ENCODE results near the gene ATG4B. TPM values are rescaled to one million over a fixed set of nuclear protein-coding genes. Genes with fewer than 3 reads are reported as not detected.

Gene ATG4B
- total RNA-seq, 2 experiments from 2014 or later, result 91.1 to 101 TPM

GRCh38 chr2:241670333-241671110, 33.0 kb downstream of the ATG4B start:
- no peaks in the 10 kb centered on the region for H3K9me3 Mint-ChIP-seq
- H3K27ac Mint-ChIP-seq, result no peak overlapping the region
- peaks cover 6% of the 10 kb centered on the region for H3K4me1 Mint-ChIP-seq
- DNase-seq, result no peak
- H3K27me3 Mint-ChIP-seq, result no peaks in the 10 kb centered on the region
- H3K4me3 Mint-ChIP-seq, result no peak overlapping the region
- peaks cover 2% of the 10 kb centered on the region for H3K36me3 Mint-ChIP-seq
- POLR2A ChIA-PET, result no interaction called here
- no peak for ATAC-seq (ENCODE audit: low read depth)

- ATAC-seq (ENCODE audit: low read depth), result no peak
These were observed 34.2 kb downstream of the ATG4B start for GRCh38 chr2:241671457-241672240.

GRCh38 chr2:241672243-241673188, 35.0 kb downstream of the ATG4B start:
- H3K36me3 Mint-ChIP-seq, result peaks cover 2% of the 10 kb centered on the region
- H3K4me1 Mint-ChIP-seq, result peaks cover 6% of the 10 kb centered on the region
- no peaks in the 10 kb centered on the region for H3K27me3 Mint-ChIP-seq
- POLR2A ChIA-PET, result interaction anchor here (0.7 kb wide), 1 partner anchor 30 kb away, joined by 3 read pairs; the partner anchor contains the start of gene ING5
- DNase-seq (no peak), ATAC-seq (ENCODE audit: low read depth) (no peak)
- H3K27ac Mint-ChIP-seq, result no peak overlapping the region
- no peaks in the 10 kb centered on the region for H3K9me3 Mint-ChIP-seq
- no peak overlapping the region for H3K4me3 Mint-ChIP-seq

More at GRCh38 chr2:241671457-241672240, 34.2 kb downstream of the ATG4B start:
- Mint-ChIP-seq H3K27me3 (no peaks in the 10 kb centered on the region), H3K4me3 (no peak overlapping the region), H3K9me3 (no peaks in the 10 kb centered on the region), H3K27ac (no peak overlapping the region), H3K36me3 (peaks cover 2% of the 10 kb centered on the region), H3K4me1 (peaks cover 6% of the 10 kb centered on the region)
- POLR2A ChIA-PET, result no interaction called here
- DNase-seq, result no peak

- H3K27me3 Mint-ChIP-seq, result no peaks in the 10 kb centered on the region
- H3K9me3 Mint-ChIP-seq, result no peaks in the 10 kb centered on the region
- H3K4me3 Mint-ChIP-seq, result no peak overlapping the region
- ATAC-seq (ENCODE audit: low read depth) (no peak), DNase-seq (no peak)
- H3K36me3 Mint-ChIP-seq, result peaks cover 2% of the 10 kb centered on the region
- POLR2A ChIA-PET, result interaction anchor here (0.7 kb wide), 1 partner anchor 29 kb away, joined by 3 read pairs; the partner anchor contains the start of gene ING5
- H3K4me1 Mint-ChIP-seq, result peaks cover 6% of the 10 kb centered on the region
- H3K27ac Mint-ChIP-seq, result no peak overlapping the region
These were observed 35.7 kb downstream of the ATG4B start for GRCh38 chr2:241673189-241673663.

GRCh38 chr2:241673797-241674725, 36.6 kb downstream of the ATG4B start:
- H3K4me3 Mint-ChIP-seq, result no peak overlapping the region
- H3K36me3 Mint-ChIP-seq, result no peaks in the 10 kb centered on the region
- H3K9me3 Mint-ChIP-seq, result no peaks in the 10 kb centered on the region
- H3K4me1 Mint-ChIP-seq, result peaks cover 6% of the 10 kb centered on the region
- no peaks in the 10 kb centered on the region for H3K27me3 Mint-ChIP-seq
- ATAC-seq (ENCODE audit: low read depth) (peak; percentile 15), DNase-seq (no peak)
- POLR2A ChIA-PET, result no interaction called here
- peak overlapping the region; percentile 66 for H3K27ac Mint-ChIP-seq

- H3K27me3 Mint-ChIP-seq, result no peaks in the 10 kb centered on the region
- DNase-seq (no peak), ATAC-seq (ENCODE audit: low read depth) (no peak)
- no peak overlapping the region for H3K4me3 Mint-ChIP-seq
- no peak overlapping the region for H3K27ac Mint-ChIP-seq
- H3K36me3 Mint-ChIP-seq, result peaks cover 2% of the 10 kb centered on the region
- H3K9me3 Mint-ChIP-seq, result no peaks in the 10 kb centered on the region
- peaks cover 10% of the 10 kb centered on the region for H3K4me1 Mint-ChIP-seq
- POLR2A ChIA-PET, result interaction anchor here (0.9 kb wide), 1 partner anchor 11 kb away, joined by 3 read pairs; the partner anchor contains the start of gene DTYMK
These were observed 38.4 kb downstream of the ATG4B start for GRCh38 chr2:241675885-241676284.

GRCh38 chr2:241676665-241677064, 39.2 kb downstream of the ATG4B start:
- Mint-ChIP-seq H3K27ac (no peak overlapping the region), H3K4me3 (no peak overlapping the region), H3K9me3 (no peaks in the 10 kb centered on the region), H3K4me1 (peaks cover 11% of the 10 kb centered on the region), H3K27me3 (no peaks in the 10 kb centered on the region), H3K36me3 (peaks cover 5% of the 10 kb centered on the region)
- ATAC-seq (ENCODE audit: low read depth) (no peak), DNase-seq (no peak)
- POLR2A ChIA-PET, result no interaction called here

GRCh38 chr2:241677392-241677791, 39.9 kb downstream of the ATG4B start:
- DNase-seq (no peak), ATAC-seq (ENCODE audit: low read depth) (no peak)
- Mint-ChIP-seq H3K4me3 (no peak overlapping the region), H3K36me3 (peaks cover 5% of the 10 kb centered on the region), H3K27ac (no peak overlapping the region), H3K27me3 (no peaks in the 10 kb centered on the region), H3K4me1 (peaks cover 11% of the 10 kb centered on the region), H3K9me3 (no peaks in the 10 kb centered on the region)
- POLR2A ChIA-PET, result interaction anchor here (1.6 kb wide), 1 partner anchor 9 kb away, joined by 5 read pairs; the partner anchor contains the start of gene DTYMK

GRCh38 chr2:241678307-241678706, 40.8 kb downstream of the ATG4B start:
- ATAC-seq (ENCODE audit: low read depth) (no peak), DNase-seq (no peak)
- no peak overlapping the region for H3K4me3 Mint-ChIP-seq
- POLR2A ChIA-PET, result interaction anchor here (1.6 kb wide), 1 partner anchor 8 kb away, joined by 5 read pairs; the partner anchor contains the start of gene DTYMK
- H3K27ac Mint-ChIP-seq, result no peak overlapping the region
- peaks cover 9% of the 10 kb centered on the region for H3K36me3 Mint-ChIP-seq
- H3K4me1 Mint-ChIP-seq, result peaks cover 10% of the 10 kb centered on the region
- no peaks in the 10 kb centered on the region for H3K27me3 Mint-ChIP-seq
- no peaks in the 10 kb centered on the region for H3K9me3 Mint-ChIP-seq

GRCh38 chr2:241678784-241679540, 41.5 kb downstream of the ATG4B start:
- Mint-ChIP-seq H3K4me1 (peaks cover 6% of the 10 kb centered on the region), H3K4me3 (no peak overlapping the region), H3K27ac (no peak overlapping the region), H3K9me3 (no peaks in the 10 kb centered on the region), H3K36me3 (peaks cover 13% of the 10 kb centered on the region), H3K27me3 (no peaks in the 10 kb centered on the region)
- POLR2A ChIA-PET, result interaction anchor here (1.6 kb wide), 1 partner anchor 8 kb away, joined by 5 read pairs; the partner anchor contains the start of gene DTYMK
- DNase-seq, result no peak
- ATAC-seq (ENCODE audit: low read depth), result no peak

GRCh38 chr2:241680044-241680443, 42.6 kb downstream of the ATG4B start:
- peaks cover 18% of the 10 kb centered on the region for H3K36me3 Mint-ChIP-seq
- no peak overlapping the region for H3K27ac Mint-ChIP-seq
- H3K4me1 Mint-ChIP-seq, result peaks cover 9% of the 10 kb centered on the region
- no peak overlapping the region for H3K4me3 Mint-ChIP-seq
- ATAC-seq (ENCODE audit: low read depth), result no peak
- POLR2A ChIA-PET, result no interaction called here
- no peak for DNase-seq
- no peaks in the 10 kb centered on the region for H3K9me3 Mint-ChIP-seq
- H3K27me3 Mint-ChIP-seq, result no peaks in the 10 kb centered on the region
